GM12865 (cell line): ENCODE data around the gene RAB25.

Source experiments
- DNase-seq: peaks from one replicate; pipeline ENCODE4 v3.0.0; 2010; ENCODE audit warnings: low read depth
- H3K4me3 ChIP-seq: 2 replicates; pipeline ENCODE4 v1.5.1; 2011; ENCODE audit warnings: mild to moderate bottlenecking, low read depth, low read length, control low read depth
- TF ChIP-seq, protein P1 (sequence below): IDR thresholded peaks from 2 replicates; pipeline ENCODE4 v1.5.1; 2011; ENCODE audit warnings: low read length, control low read depth, low read depth, inconsistent platforms; ENCODE audit not compliant: insufficient read depth; ENCODE audit errors: missing control alignments

The RAB25 gene

DNA sequence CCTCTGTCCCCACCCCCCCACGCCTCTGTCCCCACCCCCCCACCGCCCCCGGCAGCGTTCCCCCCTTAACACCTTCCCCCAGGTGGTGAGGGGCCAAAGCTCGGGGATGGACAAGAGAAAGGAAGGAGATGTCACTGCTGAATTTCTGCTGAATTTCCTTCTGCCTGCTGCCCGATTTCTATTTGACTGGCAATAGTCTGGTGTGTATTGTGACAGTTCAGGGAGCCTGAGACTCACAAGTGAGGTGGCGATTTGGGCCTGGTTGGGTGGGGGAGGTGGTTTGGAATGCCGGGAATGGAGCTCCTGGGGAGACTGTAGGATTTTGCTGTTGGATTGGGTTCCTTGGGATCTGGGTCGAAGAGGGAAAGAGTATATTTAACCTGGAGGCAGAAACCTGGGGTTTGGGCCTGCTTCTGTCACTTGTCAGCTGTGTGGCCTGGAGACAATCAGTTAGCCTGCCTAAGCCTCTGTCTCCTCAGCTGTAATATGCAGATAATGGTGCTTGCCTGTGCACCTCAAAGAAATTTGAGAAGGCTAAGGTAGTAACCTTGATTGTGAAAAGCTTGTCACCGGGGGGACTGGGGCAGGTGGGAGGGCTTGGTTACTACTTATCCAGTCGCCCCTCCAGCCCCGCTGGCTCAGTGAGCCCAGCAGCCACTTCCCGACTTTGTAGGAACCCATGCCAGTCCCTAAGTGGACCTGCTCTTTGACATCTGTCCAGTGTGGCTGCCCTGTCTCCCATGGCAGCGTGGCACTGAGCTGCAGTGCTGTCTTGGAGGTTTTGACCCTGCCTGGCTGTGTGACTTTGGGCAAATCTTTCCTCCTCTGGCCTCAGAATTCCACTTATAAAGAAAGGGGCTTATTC is 45.9 kb downstream of the RAB25 start:
- peak overlapping the region; percentile 52 for H3K4me3 ChIP-seq
- DNase-seq = no peak
- TF ChIP-seq, protein P1, sequence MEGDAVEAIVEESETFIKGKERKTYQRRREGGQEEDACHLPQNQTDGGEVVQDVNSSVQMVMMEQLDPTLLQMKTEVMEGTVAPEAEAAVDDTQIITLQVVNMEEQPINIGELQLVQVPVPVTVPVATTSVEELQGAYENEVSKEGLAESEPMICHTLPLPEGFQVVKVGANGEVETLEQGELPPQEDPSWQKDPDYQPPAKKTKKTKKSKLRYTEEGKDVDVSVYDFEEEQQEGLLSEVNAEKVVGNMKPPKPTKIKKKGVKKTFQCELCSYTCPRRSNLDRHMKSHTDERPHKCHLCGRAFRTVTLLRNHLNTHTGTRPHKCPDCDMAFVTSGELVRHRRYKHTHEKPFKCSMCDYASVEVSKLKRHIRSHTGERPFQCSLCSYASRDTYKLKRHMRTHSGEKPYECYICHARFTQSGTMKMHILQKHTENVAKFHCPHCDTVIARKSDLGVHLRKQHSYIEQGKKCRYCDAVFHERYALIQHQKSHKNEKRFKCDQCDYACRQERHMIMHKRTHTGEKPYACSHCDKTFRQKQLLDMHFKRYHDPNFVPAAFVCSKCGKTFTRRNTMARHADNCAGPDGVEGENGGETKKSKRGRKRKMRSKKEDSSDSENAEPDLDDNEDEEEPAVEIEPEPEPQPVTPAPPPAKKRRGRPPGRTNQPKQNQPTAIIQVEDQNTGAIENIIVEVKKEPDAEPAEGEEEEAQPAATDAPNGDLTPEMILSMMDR = no peak

DNA sequence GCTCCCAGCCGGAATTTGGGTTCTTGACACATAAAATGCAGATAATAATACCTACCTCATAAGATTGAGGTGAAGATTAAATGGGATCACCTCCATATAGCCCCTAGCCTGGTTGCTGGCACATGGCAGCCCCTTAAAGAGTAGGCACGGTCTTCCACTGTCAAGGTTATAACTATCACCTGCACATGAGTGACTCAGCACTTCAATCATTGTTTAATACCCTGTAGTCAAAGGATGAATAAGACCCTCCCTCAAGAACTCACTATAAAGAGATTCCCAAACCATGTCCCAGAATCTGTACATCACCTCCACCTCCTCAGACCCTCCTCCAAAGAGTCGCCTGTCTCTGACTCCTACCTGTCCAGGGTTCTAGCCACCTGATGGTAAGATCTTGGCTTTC is 47.1 kb downstream of the RAB25 start:
- TF ChIP-seq, protein P1 = no peak

DNA sequence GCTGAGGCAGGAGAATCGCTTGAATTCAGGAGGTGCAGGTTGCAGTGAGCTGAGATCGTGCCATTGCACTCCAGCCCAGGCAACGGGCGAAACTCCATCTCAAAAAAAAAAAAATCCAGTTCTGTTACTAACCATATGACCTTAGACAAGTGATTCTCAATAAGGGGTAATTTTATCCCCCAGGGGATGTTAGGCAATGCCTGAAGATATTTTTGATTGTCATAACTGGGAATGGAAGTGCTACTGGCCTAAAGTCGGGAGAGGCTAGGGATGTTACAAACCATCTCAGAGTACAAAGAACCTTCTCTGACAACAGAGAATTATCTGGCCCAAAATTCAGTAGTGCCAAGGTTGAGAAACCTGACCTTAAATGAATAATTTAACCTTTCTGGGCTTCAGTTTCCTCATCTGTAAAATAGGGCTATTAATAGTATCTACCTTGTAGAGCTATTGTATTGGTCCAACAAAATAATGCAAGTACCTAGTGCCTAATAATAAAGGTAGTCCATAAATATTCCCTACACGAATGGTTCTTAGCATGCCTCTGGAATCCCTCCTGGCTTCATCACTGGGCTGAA is 47.8 kb downstream of the RAB25 start:
- no peak for DNase-seq
- no peak overlapping the region for H3K4me3 ChIP-seq
- TF ChIP-seq, protein P1 = no peak

More for the DNA sequence above, 47.1 kb downstream of the RAB25 start:
- DNase-seq = no peak
- no peak overlapping the region for H3K4me3 ChIP-seq

DNA sequence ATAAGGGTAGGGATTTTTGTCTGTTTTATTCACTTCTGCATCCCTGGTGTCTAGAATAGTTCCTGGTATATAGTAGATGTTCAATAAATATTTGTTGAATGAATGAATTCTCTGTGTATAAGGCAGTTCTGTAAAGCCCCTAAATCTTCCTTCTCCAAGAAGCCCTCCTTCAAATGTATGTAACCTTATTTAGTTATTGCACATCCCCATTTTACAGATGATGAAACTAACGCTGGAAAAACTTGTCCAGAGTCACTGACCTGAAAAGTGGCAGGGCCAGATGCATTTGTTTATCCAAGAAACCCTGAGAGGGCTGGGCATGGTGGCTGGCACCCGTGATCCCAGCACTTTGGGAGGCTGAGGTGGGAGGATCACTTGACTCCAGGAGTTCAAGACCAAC is 49.3 kb downstream of the RAB25 start:
- DNase-seq = no peak
- H3K4me3 ChIP-seq = no peak overlapping the region
- TF ChIP-seq, protein P1 = no peak

DNA sequence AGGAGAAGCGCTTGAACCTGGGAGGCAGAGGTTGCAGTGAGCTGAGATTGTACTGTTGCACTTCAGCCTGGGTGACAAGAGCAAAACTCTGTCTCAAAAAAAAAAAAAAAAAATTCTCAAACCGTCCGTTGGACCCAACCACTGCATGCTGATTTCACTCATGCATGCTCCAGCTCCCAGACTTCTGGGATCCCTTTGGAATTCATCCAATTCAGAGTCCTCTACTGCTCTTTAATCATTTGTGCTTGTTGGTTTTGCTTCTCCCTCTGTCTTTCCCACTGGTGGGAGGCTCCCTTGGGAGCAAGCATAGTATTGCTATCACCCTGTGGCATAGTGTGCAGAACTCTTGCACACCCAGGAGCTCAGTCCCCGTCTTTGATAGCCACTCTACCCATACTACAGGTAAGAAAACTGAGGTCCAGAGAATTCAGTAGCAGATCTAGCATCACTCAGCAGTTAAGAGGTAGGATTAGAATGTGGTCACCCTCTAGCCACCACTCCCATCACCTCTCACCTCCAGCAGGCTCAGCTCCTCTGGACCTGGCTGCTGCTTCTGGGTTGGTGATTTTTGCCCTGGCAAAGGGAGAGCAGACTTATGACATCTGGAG is 50.5 kb downstream of the RAB25 start:
- no peak overlapping the region for H3K4me3 ChIP-seq
- TF ChIP-seq, protein P1 = no peak
- no peak for DNase-seq

DNA sequence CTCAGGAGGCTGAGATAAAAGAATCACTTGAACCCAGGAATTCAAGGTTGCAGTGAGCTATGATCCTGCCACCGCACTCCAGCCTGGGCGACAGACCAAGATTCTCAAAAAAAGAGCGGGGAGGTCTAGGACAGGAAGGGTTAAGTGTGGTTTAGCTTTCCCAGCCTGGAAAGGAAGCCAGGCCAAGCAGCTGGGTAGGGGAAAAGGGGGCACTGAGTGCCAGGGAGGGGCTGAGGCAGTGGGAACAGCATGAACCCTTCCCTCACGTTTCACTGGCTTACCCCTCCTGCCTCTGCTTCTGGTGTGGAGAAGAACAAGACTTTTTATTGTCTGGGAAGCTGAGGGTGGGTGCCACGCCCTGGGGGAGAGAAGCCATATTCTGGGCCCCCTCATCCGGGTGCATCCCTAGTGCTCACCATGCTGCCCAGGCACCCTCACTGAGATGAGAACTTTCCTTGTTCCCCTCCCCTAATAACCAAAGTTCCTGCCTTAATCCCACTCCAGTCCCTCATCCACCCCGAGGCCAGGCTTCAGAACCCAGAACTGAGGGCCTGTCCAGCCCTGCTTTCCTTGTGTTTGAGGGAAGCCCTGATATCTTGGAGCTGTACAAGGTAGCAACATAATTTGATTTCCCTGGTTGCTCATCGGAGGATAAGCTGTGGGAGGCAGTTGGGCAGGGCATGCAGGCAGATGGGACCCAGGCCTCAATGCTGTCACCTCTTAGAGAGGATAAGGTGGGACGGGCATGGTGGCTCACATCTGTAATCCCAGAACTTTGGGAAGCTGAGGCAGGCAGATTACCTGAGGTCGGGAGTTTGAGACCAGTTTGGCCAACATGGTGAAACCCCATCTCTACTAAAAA is 51.5 kb downstream of the RAB25 start:
- DNase-seq = no peak
- TF ChIP-seq, protein P1 = no peak
- no peak overlapping the region for H3K4me3 ChIP-seq
